HG03354 (cell line): Measurements from ENCODE around the gene MS4A4A.
"Not testable (repeated sequence)": the region's sequence is repeated elsewhere in the genome, so short reads cannot be mapped to it uniquely, and the experiment has no call there.

ENCODE experiments used
- ATAC-seq: cut with Tn5 transposase; IDR thresholded peaks from one replicate; pipeline ENCODE4 v1.9.1; 2021; ENCODE audit warnings: mild to moderate bottlenecking; ENCODE audit not compliant: unreplicated experiment, poor library complexity, severe bottlenecking

Gene MS4A4A

DNA sequence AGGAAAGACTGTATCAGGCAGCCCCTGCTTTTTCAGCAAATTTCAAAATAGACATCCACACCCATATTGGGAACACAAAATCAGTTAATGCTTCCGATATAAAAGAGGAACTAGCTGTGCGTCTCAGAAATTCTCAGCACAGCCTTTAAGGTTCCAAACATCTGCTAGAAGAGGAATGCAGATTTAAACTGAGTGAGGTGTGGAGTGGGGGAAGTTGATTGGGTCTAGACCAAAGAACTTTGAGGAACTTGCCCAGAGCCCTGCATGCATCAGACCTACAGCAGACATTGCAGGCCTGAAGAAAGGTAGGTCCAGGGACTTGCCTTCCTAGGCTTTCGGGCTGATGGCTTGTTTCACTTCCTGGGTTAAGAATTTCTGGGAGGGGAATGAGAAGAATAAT, at the start of gene MS4A4A:
MS4A4A (plus strand) TSS at position 255 of the 400 bp plus-strand sequence; CDS start at position 265, 10 bp downstream.
- ATAC-seq, result no peak

DNA sequence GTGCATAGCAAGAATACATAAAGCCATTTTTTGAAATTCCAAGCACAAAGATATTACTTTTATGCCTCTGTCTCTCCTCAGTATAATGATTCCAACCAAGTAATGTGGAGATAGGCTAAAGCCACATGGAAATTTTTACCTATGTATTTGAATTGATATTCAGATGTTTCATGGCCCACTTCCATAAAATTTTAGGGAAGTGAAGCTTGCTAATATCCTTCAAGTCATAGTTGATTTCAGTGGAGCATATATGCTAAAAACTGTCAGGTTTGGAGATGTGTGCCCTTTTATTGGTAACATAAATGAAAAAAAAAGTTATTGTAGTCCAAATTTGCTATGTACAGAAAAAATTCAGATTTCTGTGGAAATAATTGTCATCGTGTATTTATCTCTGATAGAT, 49.8 kb upstream of the MS4A4A start:
- no peak for ATAC-seq

DNA sequence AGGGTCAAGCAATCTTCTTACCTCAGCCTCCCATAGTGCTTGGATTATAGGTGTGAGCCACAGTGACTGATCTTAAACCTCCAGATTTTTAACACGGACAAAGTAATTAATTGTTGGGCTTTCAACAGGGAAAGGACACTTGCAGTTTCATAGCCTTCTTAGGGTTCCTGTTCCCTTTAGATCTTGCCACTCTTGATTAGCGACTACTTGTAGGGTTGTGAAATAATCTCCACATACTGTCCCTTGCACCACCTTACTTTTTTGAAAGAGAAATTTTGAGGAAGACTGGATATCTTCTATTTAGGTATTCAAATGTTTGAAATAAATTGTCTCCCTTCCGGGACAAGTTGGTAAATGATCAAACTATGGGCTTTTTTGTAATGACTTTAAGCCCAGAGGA, 45.1 kb upstream of the MS4A4A start:
- no peak for ATAC-seq

DNA sequence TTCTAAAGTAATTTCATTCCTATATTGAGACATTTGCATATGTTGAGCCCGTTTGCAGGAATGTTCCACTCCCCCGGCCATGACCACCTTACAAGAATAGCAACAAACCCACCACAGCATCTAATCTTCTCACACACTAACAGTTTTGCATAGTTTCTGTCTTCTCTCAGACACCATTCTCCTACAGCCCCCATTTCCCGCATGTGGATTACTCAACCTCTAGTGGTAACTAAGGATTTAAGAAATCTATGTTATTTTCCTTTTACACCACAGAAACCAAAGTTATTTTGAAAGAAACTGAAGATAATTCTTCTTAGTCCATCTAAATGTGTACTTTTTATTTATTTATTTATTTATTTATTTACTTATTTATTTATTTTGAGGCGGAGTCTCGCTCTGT, 39.8 kb upstream of the MS4A4A start:
- no peak for ATAC-seq

DNA sequence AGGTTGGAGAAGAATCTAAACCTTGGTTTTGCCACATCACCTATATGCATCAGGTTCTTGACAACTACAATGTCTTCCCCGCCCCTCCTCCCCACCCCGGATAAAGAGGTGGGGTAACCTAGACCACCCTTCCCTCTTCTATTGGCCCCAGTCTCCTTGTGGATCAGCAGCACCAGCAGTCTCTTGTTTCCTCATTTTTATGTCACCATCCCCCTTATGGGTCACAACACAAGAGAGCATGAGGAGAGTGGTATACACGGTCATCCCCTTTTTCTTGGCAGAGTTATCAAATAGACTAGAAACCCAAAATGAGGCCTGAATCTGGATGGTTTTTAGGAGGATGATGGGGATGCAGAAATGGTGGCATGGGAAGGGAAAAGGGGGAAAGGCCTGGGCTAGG, 38.7 kb upstream of the MS4A4A start:
- no peak for ATAC-seq

DNA sequence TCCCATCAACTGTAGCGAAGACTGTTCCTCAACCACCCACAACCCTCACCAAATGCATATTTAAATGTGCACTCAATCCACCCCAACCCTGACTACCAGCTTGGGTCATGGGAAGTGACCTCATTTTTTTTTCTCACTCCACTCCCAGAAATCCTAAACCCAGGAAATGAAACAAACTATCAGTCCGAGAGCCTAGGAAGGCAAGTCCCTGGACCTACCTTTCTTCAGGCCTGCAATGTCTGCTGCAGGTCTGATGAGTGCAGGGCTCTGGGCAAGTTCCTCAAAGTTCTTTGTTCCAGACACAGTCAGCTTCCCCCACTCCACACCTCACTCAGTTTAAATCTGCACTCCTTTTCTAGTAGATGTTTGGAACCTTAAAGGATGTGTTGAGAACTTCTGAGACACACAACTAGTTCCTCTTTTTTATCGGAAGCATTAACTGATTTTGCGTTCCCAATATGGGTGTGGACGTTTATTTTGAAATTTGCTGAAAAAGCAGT, 37.7 kb upstream of the MS4A4A start, which contains the start of gene MS4A4E:
MS4A4E (minus strand) TSS at position 398 of the 500 bp plus-strand sequence. CDS start 13,082 bp downstream, outside the sequence.
- no peak for ATAC-seq

DNA sequence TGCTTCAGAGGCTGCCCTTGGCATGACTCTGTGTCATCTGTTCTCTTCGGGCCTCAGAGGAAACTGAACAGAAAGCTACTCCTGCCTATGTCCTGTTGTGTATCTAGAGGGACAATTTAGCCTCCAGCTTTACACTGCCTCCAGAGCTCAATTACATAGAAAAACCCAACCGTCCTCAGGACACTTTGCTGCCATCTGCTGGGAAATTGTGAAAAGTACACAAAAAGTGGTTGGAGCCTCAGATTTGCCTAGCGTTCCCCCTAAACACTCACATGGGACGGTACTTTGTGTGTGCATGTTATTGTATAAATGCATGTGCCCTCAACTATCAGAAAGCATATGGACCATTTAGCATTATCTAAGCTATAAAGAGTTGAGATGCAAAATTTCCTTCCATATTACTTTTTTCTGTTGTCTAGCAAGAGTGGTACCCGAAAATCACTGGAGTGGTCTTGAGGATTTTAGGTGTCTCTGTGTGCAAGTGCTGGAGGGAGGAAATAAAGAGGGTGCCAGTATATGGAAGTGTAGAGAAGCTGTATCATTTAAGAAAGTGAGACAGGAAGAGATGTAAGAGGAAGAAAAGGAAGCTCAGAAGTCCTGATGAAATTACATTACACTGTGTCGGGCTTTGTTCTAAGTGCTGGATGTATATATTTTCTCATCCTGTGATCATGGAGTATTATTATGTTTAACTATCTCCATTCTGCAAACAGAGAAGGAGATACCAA, 28.8 kb upstream of the MS4A4A start:
- ATAC-seq, result peak; percentile 68

DNA sequence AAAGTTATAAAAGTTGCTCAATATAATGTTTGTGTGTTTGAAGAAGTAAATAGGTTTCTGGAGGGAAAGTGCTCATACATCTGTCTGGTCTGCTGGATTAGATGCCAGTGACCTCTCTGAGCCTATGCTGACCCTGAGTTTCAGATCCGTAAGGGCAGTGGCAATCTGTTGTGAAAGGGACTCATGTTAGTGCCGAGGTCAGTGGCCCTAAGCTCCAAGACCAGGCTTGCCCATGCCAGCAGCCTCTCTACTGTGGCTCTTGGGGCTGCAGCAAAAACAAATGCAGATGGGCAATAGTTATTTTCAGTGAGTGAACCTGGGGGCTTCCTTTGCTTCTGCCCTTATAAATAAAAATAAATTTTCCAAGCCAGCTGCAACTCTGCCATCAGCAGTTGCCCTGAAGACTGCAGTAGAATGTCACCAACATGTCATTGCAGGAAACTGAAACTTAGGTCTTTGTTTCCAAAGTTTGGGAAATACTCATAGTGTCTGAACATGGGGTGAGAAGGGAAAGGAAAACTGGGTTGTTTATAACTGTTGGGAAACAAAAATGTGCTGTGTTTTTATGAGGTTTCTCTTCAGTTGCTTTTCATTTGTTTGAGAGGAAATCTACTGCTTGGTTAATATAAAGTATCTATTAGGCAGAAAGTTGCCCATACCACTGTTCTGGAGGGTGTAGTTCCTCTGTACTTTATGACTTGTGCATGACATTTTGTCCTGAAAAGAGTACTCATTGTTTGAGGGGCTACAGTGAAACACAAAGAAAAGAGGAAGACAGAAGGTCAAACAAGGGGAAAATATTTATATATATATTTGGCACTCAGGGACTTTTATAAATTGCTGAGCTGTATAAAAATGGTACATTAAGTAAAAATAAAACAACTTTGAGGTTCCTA, 28.0 kb upstream of the MS4A4A start:
- ATAC-seq, result no peak

DNA sequence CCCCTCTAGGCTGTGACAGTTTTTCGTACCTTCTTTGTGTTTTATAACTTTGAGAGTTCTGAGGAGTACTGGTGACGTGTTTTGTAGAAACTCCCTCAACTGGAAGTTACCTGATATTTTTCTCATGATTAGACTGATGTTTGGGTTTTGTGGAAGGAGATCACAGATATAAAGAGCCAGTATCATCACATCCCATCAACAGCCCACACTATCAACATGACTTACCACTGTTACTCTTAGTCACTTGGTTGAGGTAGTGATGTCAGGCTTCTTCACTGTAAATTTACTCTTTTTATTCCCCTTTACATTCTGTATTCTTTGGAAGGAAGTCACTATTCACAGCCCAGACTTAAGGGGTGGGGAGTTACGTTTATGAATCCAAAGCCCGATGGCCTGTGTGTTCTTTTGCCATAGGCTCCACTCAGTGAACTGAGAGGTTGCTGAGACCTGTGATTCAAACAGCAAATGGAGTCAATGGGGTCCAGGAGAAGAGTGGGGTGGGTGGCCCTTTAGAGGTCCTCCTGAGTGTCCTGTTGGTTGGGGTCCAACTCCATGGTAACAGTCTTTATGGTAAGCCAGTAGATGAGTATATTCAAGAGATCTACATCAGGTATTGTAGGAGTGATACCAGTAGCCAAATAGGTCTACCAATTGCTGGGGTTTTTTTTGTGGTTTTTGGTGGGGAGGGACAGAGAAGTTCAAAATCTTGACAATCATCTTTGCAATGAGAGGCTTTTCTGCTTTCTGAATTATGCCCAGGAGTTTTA, 22.3 kb upstream of the MS4A4A start:
- ATAC-seq, result no peak

DNA sequence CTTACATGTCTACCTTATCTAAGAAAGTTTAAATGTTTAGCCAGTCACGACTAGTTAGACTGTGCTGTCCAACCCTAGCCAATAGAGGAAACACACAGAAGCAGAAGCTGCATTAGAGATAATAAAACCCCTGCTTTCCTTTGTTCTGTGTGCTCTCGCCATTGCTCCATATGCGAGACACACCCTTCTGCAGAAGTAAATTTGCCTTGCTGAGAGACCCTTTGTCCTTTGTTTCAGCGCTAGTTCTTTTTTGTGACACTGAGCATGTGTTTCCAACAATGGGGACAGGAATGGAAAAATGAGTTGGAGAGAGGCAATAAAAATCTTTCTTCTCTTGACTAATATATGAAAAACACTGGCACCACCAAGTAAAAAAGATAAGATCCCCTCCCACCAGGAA, 19.5 kb upstream of the MS4A4A start:
- ATAC-seq, result no peak

DNA sequence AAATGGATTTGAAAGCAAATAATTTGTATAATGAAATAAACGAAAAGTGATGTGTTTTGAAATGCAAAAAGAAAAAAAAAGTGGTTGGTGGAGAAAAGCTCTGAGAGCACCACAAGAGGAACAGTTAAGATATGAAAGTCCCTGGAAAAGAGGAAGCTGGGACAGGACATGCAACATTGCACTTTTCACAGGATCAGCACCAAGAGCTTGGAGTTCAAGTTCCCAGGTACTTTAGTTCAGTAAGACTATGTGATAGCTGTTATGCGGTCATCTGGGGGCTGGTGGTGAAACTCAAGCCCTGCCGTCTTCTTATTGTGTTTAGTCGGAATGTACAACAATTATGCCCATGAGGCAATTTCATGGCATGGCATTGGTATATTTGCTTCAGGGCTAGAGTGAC, 17.1 kb upstream of the MS4A4A start:
- ATAC-seq, result no peak

DNA sequence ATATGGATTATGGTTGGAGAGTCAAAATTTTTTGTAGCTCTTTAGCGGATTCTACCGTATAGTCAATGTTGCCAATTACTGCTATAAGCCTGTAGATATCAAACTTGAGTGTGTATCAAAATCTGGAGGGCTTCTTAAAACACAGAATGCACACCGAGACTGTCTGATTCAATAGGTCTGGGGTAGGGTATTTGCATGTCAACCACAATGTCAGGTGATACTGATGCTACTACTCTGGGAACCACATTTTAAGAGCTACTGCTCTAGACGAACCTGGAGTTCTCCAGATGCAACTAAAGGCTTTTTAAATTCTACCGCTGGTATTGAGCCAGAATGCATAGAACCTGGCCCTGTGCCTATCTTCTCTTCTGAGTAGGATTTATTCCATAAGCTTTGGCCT, 15.8 kb upstream of the MS4A4A start:
- ATAC-seq, result no peak

DNA sequence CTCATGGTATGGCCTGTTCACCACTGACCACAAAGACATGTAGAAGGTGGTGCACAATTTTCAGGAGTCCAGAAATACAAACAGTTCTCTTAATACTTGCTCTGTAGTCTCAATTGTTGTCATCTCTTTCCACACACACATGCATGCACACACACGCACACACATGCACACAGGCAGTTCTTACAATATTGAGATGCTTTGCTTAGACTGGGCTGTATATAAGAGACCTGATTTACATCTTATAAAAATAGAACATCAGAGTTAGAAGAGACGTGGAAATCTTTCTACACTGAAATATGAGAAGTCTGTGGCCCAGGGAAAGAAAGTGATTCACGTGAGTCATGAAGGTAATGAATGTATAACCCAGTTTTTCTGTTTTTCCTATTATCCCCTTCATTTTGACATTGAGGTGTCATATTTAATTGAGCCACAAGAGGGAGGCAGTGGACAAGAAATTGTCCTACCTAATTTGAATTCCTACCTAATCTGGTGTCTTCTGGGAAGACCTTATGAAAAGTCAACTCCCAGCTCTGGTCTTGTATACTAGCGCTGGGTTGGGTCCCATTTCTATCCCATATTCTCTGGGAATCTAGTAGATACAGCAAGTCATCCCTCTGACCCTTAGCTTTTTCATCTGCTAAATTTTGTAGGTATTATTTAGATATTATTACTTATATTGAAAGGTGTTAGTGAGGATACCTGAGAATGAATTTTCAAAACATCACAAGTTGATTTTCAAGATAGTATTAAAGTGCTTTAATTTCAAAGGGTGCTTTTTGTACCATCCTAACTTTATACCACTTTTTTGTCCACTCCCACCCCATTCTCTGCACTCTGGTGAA, 14.9 kb upstream of the MS4A4A start:
- ATAC-seq, result peak; percentile 66

DNA sequence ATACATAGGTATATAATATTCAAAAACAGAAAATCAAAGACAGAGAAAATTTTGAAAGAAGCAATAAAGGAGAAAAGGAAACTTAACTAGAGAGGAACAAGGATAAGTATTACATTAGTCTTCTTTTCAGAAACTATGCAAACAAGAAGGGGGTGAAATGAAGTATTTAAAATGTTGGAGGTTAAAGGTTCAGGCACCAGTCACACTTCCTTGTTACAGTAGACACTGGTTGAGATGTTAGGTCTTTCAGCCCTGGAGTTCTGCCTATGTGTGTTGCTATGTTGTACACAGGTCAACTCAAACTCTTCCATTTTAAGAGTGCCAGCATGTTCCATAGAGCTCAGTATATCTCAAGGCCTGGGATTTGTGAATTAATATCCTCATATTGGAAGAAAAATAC, 6.0 kb upstream of the MS4A4A start:
- no peak for ATAC-seq

DNA sequence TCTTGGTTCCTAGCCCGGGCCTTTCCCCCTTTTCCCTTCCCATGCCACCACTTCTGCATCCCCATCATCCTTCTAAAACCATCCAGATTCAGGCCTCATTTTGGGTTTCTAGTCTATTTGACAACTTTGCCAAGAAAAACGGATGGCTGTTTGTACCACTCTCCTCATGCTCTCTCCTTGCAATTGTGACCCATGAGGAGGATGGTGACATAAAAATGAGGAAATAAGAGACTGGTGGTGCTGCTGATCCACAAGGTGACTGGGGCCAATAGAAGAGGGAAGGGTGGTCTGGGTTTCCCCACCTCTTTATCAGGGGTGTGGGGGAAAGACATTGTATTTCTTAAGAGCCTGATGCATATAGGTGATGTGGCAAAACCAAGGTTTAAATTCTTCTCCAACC, 1.0 kb downstream of the MS4A4A start:
- ATAC-seq, result no peak

DNA sequence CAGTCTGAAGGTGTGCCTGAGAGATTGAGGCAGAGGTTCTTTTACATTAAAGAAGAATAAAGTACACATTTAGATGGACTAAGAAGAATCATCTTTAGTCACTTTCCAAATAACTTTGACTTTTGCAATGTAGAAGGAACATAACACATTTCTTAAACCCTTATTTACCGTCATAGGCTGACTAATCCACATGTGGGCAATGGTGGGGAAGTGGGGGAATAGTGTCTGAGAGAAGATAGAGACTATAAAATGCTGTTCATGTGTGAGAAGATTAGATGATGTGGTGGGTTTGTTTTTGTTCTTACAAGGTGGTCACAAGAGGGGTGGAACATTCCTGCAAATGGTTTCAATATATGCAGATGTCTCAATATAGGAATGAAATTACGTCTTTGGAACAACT, 1.8 kb downstream of the MS4A4A start:
- no peak for ATAC-seq

DNA sequence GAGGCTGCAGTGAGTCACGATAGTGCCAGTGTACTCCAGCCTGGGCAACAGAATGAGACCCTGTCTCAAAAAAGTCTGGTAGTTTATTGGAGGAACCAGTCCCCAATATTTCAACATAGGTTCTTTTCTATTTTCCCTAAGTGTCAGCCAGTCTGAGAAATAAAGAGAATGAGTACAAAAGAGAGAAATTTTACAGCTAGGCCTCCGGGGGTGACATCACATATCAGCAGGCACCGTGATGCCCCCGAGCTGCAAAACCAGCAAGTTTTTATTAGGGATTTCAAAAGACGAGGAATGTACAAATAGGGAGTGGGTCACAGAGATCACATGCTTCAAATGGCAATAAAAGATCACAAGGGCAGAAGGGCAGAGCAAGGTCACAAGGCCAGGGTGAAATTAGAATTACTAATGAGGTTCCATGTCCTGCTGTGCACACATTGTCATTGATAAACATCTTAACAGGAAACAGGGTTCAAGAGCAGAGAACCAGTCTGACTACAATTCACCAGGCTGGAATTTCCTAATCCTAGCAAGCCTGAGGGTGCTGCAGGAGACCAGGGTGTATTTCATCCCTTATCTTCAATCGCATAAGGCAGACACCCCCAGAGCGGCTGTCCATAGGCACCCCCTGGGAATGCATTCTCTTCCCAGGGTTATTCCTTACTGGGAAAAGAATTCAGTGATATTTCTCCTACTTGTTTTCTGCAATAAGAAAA, 5.1 kb downstream of the MS4A4A start:
- not testable (repeated sequence) for ATAC-seq

DNA sequence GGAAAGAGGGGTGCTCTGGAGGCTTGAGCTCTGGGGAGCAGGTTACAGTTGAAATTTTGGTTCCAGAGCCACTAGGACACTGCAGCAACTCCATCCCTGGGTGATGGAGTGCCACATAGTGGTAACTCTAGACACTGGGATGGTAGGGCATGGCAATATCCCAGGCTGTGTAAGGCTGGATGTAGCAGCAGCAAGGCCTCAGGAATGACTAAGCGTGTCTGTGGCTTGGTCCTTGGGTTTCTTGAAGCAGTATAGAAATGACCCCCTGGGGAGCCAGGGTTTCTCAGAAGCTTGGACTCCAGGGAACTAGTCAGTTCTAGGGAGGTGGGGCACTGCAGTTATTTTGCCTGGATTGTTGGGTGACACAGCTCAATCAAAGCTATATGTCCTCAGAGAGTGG, 8.1 kb downstream of the MS4A4A start:
- no peak for ATAC-seq

DNA sequence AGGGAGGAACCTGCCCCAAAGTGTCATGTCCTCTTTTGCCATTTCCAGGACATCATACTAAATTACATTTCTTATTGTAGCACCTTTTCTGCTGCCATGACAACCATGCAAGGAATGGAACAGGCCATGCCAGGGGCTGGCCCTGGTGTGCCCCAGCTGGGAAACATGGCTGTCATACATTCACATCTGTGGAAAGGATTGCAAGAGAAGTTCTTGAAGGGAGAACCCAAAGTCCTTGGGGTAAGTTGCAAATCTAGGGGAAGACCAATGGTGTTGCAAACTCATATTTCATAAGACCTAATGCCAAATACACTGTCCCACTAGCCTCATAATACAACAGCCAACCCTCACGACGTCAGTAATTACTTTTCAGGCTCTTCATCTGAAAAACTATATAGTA, 11.7 kb downstream of the MS4A4A start:
- no peak for ATAC-seq
